Spleen (tissue), 11 donors: ENCODE results near the gene PDC. TPM values are rescaled to one million over a fixed set of nuclear protein-coding genes. Genes with fewer than 3 reads are reported as not detected.

ENCODE experiments used
- DNase-seq: peaks from one replicate; pipeline ENCODE4 v3.0.0-alpha.2; 2020
- H3K27ac ChIP-seq, 8 donors: fragments of 200-600 bp; sonication (generic) in 7 of 8; 1 replicate in 4 of 8; 2 replicates in 4 of 8; pipeline versions ENCODE4 v1.5.0 to v1.8.0; 2016 to 2021; ENCODE audit warnings: inconsistent platforms in 4 of 8, mild to moderate bottlenecking in 4 of 8, moderate library complexity in 1 of 8
- H3K27me3 ChIP-seq, 7 donors: fragments of 200-600 bp; sonication (generic) in 6 of 7; replicated peaks in 1 of 7; 1 replicate in 4 of 7; 2 replicates in 3 of 7; pipeline versions ENCODE4 v1.5.0 to v1.8.0; 2016 to 2021; ENCODE audit warnings: inconsistent platforms in 3 of 7, mild to moderate bottlenecking in 1 of 7
- H3K36me3 ChIP-seq, 6 donors: fragments of 200-600 bp; sonication (generic) in 5 of 6; 1 replicate in 4 of 6; 2 replicates in 2 of 6; pipeline versions ENCODE4 v1.5.0 to v1.8.0; 2016 to 2021; ENCODE audit warnings: inconsistent platforms in 2 of 6
- H3K4me1 ChIP-seq, 6 donors: fragments of 200-600 bp; sonication (generic) in 5 of 6; 1 replicate in 3 of 6; 2 replicates in 3 of 6; pipeline versions ENCODE4 v1.5.0 to v1.8.0; 2016 to 2021; ENCODE audit warnings: inconsistent platforms in 3 of 6
- H3K4me3 ChIP-seq, 8 donors: fragments of 200-600 bp; sonication (generic) in 7 of 8; 1 replicate in 4 of 8; 2 replicates in 4 of 8; pipeline versions ENCODE4 v1.5.0 to v1.8.0; 2016 to 2021; ENCODE audit warnings: inconsistent platforms in 4 of 8, mild to moderate bottlenecking in 4 of 8, moderate library complexity in 2 of 8
- H3K9me3 ChIP-seq, 8 donors: fragments of 200-600 bp; sonication (generic) in 7 of 8; 1 replicate in 4 of 8; 2 replicates in 4 of 8; pipeline versions ENCODE4 v1.5.0 to v1.8.0; 2016 to 2021; ENCODE audit warnings: inconsistent platforms in 4 of 8
- POLR2A ChIP-seq, 3 donors: fragments of 450-650 bp; IDR thresholded peaks; one replicate each; pipeline ENCODE4 v1.5.1; 2017; ENCODE audit warnings: antibody characterized with exemption in 3 of 3, mild to moderate bottlenecking in 1 of 3
- POLR2AphosphoS5 ChIP-seq, 3 donors: sonication (generic); formaldehyde crosslinking; IDR thresholded peaks; one replicate each; pipeline ENCODE4 v1.5.1; 2017; ENCODE audit warnings: antibody characterized with exemption in 3 of 3
- WGBS, 5 donors: extraction: QIAGEN DNeasy Blood & Tissue Kit in 3 of 5; methylation state at CpG; one replicate each; pipeline versions ENCODE4 v1.1.5 to v1.1.7; 2013 to 2018; 5-methylcytosine and 5-hydroxymethylcytosine counted together
- intact Hi-C: fragments of 100-400 bp; cut with DNase I; formaldehyde crosslinking; loops from one replicate; pipeline ENCODE4 v1.15.0; 2023; ENCODE audit warnings: low total_unique reads
- polyA plus RNA-seq, 3 donors: library from polyadenylated mRNA; stranded (reverse); fragments of 200-250 nt; gene quantifications; one replicate each; pipeline ENCODE4 v1.2.1, GENCODE V29; 2013
- total RNA-seq, 7 donors: library from RNA; depleted of rRNA in 3 of 7; stranded (reverse); fragments of >200 nt in 3 of 7; fragmentation: NEBNext Ultra II Directional in 4 of 7; extraction: Animal tissue kit (Norgen Biotek cat#: 25700) in 4 of 7; gene quantifications; one replicate each; pipeline versions ENCODE4 v1.1.0 to v1.2.1, GENCODE V29; 2016 to 2021
- TF ChIP-seq, protein P1 (sequence below), 11 experiments: fragments of 200-600 bp in 7 of 11; fragments of 450-650 bp in 4 of 11; sonication (generic) in 4 of 11; IDR thresholded peaks in 8 of 11; conservative IDR thresholded peaks in 3 of 11; 1 replicate in 7 of 11; 2 replicates in 4 of 11; pipeline versions ENCODE4 v1.4.0 to v1.8.0; 2016 to 2021; ENCODE audit warnings: antibody characterized with exemption in 11 of 11, inconsistent platforms in 4 of 11, mild to moderate bottlenecking in 1 of 11
- donor health status: healthy with polysubstance abuse.
- donor health status: DM: no; HTN: no; CAD: no; lungs with moderate emphysema.
- donor health status: DM: no; HTN: no; CAD: no.
- donor health status: Bipolar disorder and iron deficiency.
- donor health status: healthy.
- donor health status: DM: no; HTN: no; CAD: no.
- donor health status: DM: yes; HTN: yes; CAD: no.

Gene PDC
- total and polyA plus RNA-seq, 10 donors: not detected

DNA sequence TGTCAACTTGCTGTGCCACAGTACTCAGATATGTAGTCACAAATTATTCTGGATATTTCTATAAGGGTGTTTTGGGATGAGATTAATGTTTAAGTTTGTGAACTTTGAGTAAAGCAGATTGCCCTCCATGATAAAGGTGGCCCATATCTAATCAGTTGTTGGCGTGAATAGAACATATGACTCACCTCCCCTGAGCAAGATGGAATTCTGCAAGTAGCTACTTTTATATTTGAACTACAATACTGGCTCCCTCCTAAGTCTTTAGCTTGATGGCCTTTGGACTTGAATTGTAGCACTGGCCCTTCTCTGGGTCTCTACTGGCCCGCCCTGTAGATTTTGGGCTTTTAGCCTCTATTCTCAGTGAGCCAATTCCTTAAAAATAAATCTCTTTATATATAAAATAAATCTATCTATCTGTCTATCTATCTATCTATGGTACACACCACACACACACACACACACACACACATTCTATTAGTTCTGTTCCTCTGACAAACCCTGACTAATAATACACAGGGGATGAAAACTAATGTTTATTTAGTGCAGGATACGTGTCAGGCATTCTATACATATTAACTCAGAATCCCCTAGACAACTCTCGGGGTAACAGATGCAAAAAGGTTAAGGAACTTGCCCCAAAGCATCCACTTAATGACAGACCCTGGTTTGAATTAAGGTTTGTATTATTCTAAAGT lies 37.9 kb upstream of the PDC start:
- WGBS, 5 donors: 63 to 84% (median 80%) methylated on average over 4 of the region's 4 CpGs
- Histone ChIP-seq H3K4me1 (no peaks in the 10 kb centered on the region), H3K27me3 (no peaks in the 10 kb centered on the region), H3K9me3 (peaks cover 0 to under 1% (median 0%) of the 10 kb centered on the region in 8 donors), H3K36me3 (no peaks in the 10 kb centered on the region), H3K4me3 (no peak overlapping the region), H3K27ac (no peak overlapping the region)
- TF ChIP-seq POLR2AphosphoS5 (IDR thresholded peaks at IDR 0.05): no peak
- TF ChIP-seq, protein P1, sequence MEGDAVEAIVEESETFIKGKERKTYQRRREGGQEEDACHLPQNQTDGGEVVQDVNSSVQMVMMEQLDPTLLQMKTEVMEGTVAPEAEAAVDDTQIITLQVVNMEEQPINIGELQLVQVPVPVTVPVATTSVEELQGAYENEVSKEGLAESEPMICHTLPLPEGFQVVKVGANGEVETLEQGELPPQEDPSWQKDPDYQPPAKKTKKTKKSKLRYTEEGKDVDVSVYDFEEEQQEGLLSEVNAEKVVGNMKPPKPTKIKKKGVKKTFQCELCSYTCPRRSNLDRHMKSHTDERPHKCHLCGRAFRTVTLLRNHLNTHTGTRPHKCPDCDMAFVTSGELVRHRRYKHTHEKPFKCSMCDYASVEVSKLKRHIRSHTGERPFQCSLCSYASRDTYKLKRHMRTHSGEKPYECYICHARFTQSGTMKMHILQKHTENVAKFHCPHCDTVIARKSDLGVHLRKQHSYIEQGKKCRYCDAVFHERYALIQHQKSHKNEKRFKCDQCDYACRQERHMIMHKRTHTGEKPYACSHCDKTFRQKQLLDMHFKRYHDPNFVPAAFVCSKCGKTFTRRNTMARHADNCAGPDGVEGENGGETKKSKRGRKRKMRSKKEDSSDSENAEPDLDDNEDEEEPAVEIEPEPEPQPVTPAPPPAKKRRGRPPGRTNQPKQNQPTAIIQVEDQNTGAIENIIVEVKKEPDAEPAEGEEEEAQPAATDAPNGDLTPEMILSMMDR (IDR thresholded peaks at IDR 0.05 in 8 of 11, conservative IDR thresholded peaks at IDR 0.05 in 3 of 11): no peak
- no peak for TF ChIP-seq POLR2A (IDR thresholded peaks at IDR 0.05)
- no peak for DNase-seq
- intact Hi-C loops: no loop called here

DNA sequence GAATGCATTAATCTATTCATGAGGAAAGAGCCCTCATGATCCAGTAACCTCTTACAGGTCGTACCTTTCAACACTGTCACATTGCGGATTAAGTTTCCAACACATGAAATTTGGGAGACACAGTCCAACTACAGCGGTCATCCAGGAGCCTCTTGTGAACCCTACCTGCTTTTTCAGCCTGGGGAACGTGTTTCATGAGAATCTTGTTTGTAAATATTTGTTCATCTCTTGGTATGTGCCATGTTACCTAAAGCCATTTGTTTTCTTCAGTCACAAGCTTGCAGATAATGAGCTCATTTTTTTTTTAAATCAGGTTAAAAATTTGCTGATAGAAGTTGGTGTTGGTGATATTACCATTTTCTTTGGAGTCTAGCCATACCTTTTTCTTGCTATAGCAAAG lies 37.2 kb upstream of the PDC start:
- DNase-seq: no peak
- Histone ChIP-seq H3K9me3 (no peaks in the 10 kb centered on the region), H3K4me3 (no peak overlapping the region), H3K4me1 (no peaks in the 10 kb centered on the region), H3K36me3 (no peaks in the 10 kb centered on the region), H3K27ac (no peak overlapping the region), H3K27me3 (no peaks in the 10 kb centered on the region)
- WGBS, 5 donors: 84 to 92% (median 85%) methylated on average over 4 of the region's 4 CpGs
- TF ChIP-seq POLR2A (IDR thresholded peaks at IDR 0.05) (no peak), POLR2AphosphoS5 (IDR thresholded peaks at IDR 0.05) (no peak)
- TF ChIP-seq, protein P1 (IDR thresholded peaks at IDR 0.05 in 8 of 11, conservative IDR thresholded peaks at IDR 0.05 in 3 of 11): no peak
- intact Hi-C loops: no loop called here

DNA sequence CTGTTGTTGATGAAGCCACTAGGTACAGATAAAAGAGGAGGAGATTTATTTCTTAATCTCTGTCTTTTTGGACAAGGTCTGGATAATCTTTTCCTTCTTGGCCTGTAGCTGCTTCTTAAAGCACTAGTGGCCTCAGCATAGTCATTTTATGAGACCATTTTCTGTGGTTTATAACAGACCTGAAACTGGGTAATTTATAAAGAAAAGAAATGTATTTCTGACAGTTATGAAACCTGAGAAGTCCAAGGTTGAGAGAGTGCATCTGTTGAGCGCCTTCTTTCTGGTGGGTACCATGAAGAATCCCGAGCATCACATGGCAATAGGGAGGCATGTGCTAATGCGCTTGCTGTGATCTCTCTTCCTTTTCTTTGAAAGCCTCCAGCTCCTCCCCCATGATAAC lies 36.7 kb upstream of the PDC start:
- Histone ChIP-seq H3K36me3 (no peaks in the 10 kb centered on the region), H3K9me3 (no peaks in the 10 kb centered on the region), H3K27ac (no peak overlapping the region), H3K4me3 (no peak overlapping the region), H3K4me1 (no peaks in the 10 kb centered on the region), H3K27me3 (no peaks in the 10 kb centered on the region)
- no peak for TF ChIP-seq POLR2AphosphoS5 (IDR thresholded peaks at IDR 0.05)
- TF ChIP-seq, protein P1 (IDR thresholded peaks at IDR 0.05 in 8 of 11, conservative IDR thresholded peaks at IDR 0.05 in 3 of 11): no peak
- TF ChIP-seq POLR2A (IDR thresholded peaks at IDR 0.05): no peak
- intact Hi-C loops: no loop called here
- no peak for DNase-seq
- WGBS, 5 donors: 90 to 93% (median 91%) methylated on average over 3 of the region's 3 CpGs

DNA sequence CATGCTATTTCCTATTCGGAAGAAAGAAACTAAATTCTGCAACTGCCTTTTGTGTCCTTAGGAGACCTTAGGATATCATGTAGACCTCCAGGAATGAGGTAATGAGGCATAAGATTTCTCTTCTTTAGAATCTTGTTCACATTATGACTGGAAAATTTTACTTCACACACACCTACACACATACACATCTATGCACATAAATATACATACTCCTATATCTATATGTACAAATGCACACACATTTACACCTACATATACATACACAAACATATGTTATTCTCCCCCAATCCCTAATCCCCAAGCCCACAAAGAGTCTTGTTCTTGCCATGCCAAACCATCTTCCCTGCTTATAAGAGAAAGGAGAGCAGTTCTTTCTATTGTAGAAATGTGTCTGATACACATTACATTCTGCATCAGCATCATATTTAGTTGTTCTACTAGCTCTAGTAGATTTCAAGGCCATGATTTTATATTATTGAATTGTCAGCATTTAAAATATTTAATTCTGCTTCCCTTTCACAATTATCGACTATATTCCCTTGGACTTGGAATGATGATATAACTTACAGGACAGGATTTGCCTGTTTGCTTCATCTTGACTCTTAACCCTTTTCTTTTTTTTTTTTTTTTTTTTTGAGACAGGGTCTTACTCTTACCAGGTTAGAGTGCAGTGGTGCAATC lies 35.4 kb upstream of the PDC start:
- Histone ChIP-seq H3K27ac (no peak overlapping the region), H3K4me1 (no peaks in the 10 kb centered on the region), H3K36me3 (no peaks in the 10 kb centered on the region), H3K4me3 (no peak overlapping the region), H3K27me3 (no peaks in the 10 kb centered on the region), H3K9me3 (no peaks in the 10 kb centered on the region)
- DNase-seq: no peak
- TF ChIP-seq, protein P1 (IDR thresholded peaks at IDR 0.05 in 8 of 11, conservative IDR thresholded peaks at IDR 0.05 in 3 of 11): no peak
- no peak for TF ChIP-seq POLR2AphosphoS5 (IDR thresholded peaks at IDR 0.05)
- WGBS, 5 donors: 88 to 95% (median 90%) methylated on average over 2 of the region's 2 CpGs
- intact Hi-C loops: no loop called here
